Measurements from ENCODE around the gene C6orf141.
A peak's percentile ranks its signal among the peaks of the same experiment; 100 is the strongest.

Gene C6orf141

DNA sequence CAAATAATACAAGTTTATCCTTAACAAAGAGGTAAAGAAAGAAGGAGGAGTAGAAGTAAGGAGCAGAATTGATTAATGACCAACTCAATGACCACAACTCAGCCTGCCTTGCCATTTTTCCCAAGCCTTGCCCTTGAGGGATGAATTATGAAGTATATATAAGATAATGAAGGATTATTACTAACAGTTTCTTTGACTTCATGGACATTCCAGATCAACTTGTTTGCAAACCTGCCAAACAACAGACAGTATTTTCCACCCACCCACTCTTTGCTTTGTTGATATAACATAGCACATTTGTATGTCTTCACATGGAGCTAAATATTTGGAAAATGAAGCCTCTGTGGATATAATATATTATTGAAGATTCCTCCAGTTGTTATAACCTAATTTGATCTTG, 9.9 kb upstream of the C6orf141 start:
- no peak for FAIRE-seq

DNA sequence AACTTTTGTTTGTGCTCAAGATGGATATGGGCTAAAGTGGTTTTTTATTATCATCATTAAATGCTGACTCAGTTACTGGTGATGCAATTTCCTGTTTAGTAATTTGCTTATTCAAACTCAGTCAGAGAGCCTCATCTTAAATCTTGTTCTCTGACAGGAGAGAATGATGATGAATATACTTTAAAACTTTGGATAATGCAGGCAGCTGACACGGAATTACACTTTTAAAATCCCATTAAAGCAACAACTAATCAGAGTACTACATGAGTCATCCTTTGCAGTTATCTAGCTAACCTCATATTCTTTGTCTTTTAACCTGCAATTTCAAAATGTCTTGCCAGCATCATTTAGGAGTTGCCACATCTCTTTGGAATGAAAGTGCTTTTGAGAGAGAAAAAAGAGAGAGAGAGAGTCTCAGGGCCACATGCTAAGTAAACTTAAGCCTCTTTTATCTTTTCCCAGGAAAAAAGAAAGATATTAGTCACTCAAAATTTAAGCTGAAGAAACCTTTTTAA, 9.2 kb upstream of the C6orf141 start:
- peak; percentile 62 for FAIRE-seq

DNA sequence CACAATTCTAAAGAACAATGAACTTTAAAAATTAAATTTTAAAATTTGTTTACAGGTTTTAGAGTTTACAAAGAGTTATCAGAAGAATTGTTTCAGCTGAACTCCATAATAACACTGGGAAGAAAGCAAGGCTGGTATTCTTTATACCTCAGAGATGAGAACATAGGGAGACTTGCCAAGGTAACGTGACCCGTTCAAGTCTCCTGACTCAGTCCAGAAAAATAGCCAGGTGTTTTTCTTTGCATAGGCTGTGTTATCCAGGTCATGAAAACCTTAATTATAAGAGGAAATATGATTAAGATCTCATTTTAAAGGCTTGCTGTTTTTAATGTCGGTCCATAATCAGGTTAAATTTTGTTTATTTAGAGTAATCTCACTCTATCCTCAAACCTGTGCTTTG, 8.5 kb upstream of the C6orf141 start:
- no peak for FAIRE-seq

DNA sequence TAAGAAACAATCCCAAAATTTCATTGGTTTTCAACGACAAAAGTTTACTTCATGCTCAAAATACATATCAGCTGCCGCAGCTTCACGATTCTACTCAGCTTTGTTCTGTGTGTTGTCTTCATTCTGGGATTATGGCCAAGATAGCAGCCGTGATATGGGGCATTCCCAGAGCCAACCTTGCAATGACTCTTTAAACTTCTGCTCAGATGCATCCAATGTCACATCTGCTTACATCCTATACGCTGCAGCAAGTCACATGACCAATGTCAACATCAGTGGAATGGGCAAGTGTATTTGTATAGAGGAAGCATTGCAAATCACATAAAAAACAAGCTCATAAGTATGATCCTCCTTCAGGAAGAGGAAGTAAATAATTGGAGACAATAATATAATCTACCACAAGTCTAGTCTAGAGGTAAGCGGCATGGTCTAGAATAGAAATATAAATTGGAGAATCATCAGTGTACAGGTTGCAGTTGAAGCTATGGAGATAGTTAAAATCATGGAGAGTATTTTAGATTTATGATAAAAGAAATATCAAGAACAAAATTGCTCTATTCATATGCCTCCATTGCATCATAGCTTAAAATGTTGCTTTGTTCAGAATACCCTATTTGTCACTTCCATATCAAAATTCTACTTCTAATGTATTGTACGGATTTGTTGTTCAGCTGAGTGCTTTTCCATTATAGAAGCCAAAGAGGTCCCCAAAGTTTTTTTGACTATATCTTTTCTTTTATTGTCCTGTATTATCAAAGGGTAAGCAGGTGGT, 7.2 kb upstream of the C6orf141 start:
- FAIRE-seq = no peak

DNA sequence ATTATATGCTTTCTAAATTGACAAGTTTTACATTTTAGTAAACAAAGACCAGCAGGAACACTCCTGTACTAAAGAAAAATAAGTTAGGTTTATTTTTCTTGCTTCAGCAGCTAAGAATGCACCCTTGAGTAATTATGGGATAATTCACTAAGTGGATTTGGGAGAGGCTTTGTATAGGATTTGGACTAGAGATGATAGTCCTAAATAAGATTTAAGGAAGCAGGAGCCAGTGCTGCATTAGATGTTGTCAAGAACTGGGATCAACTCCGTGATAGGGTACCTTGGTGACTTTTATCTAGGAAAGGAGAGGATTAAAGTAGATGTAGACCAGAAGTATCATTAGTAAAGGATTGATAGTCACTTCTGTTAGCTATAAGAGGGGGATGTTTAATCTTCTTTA, 4.1 kb upstream of the C6orf141 start:
- FAIRE-seq = no peak

DNA sequence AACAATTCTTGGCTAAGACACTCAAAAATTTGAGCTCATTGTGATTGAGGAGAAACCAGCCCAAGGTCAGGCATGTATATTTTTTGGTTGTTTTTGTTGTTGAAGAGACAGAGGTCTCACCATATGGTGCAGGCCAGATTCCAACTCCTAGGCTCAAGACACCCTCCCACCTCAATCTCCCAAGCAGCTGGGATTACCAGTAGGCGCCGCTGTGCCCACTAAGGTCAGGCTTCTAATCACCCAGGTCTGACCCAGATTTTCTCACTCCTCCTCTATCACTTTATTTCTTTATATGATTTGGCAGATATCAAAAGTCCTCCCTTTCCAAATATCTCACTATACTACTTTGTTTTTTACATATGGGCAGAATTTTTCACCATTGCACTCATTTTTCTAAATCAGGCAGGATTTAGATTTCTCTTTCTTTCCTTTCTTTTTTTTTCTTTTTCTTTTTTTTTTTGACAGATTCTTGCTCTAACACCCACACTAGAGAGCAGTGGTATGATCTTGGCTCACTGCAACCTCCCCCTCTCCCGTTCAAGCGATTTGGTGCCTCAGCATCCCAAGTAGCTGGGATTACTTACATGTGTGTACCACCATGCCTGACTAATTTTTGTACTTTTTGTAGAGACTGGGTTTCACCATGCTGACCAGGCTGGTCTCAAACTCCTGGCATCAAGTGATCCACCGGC, 1.7 kb upstream of the C6orf141 start:
- FAIRE-seq = no peak

DNA sequence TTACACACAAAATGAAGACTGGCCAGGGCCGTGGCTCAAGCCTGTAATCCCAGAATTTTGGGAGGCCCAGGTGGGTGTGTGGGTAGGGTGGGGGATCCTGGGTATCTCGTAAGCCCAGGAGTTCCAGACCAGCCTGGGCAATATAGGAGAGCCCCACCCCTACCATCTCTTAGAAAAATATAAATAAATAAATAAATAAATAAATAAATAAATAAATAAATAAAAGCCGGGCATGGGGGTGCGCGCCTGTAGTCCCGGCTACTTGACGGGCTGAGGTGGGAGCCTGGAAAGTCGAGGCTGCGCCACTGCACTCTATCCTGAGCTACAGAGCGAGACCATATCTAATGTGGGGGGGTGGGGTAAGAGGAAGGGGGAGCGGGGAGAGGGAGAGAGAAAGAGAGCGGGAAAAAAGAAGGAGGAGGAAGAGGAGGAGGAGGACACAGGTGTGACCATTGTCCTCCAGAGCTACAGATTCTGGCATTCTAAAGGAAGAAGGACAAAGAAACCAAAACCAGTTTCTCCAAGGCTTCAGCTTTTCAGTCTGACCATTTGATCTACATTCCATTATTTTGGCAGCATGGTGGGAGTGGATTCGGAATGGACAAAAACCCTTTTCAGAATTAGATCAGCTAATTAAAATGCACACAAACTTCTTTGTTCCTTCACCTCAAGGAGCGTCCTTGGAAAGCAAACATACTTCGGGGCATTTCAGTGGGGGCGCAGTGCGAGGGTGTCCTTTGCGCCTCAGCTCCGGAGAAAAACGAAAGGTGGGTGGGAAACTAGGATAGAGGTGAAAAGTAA, 577 bp upstream of the C6orf141 start:
- FAIRE-seq = no peak

DNA sequence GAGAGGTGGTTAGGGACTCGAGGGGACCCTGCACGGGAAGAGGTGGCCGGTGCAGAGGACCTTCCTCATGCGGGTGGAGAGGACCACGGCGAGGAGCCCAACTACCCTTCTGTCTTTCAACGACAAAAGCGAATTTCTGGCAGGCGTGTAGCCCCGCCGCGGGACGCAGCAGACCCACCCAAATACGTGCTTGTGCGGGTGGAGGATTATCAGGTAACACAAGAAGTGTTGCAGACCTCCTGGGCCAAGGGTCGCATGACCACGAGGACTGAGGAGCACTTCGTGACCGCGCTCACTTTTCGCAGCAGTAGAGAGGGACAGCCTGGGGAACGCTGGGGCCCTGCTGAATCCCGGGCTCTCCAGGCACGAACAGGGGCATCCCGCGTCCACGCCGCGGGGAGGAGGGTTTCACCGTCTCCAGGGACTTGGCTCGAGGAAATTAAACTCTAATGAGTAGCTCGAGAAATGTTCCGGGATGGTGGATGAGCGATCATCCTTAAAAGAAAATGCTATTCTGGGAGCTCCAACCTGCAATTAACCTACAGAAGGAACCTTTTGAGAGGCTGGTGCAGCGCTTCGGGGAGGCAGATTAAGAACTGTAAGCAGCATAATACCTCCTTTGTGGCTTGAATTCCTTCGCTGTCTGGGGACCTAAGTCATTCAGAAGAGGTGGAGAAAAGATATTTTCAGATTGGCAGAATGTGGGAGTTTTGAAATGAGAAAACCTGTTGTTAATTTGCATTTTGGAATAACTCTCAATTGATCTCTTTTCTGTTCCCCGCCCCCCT, 804 bp downstream of the C6orf141 start:
- no peak for FAIRE-seq

DNA sequence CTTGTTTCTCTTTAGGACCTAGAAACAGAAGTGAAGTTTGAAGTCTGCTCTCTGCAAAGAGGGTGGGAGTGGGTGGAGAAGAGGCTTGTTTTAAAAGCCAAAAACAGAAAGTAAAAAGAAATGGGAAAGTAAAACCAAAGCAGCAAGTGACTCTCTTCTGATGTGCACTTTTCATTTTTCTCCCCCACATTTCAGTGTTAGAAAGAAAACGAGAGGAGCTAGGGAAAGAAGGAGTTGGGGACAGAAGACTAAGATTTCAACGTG, 1.3 kb downstream of the C6orf141 start:
- FAIRE-seq = no peak

DNA sequence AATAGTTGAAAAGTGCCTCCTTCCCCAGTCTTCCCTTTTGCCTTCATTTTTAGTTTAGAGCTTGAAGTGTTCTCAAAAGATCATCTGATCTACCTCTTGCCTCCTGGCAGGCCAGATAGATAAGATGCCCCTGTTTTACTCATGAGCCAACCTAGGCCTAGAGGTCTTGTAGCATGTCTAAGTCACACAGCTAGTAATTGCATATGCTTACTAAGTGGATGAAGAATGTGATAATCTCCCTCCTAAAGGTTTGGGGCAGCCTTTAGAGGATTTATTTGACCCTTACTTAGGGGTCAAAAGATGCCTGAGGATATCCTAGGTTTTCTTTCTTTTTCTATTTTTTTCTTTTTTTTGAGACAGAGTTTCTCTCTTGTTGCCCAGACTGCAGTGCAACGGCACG, 2.1 kb downstream of the C6orf141 start:
- no peak for FAIRE-seq

DNA sequence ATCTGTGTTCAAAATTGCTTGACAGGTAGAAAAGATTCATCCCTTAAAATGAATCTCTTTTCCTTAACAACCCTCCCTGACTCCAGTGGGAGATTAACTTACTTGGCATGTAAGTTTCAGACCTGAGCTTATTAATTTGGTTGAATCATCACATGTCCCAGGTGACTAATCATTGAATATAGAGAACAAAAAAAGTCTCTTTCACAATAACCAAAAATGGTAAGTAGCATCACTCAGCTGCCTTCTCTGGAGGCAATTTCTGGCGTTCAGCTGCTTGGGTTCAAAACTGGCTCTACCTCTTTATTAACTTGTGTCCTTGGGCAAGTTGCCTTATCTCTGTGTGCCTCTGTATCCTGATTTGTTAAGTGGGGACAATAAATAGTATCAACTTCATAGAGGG, 2.9 kb downstream of the C6orf141 start:
- no peak for FAIRE-seq

DNA sequence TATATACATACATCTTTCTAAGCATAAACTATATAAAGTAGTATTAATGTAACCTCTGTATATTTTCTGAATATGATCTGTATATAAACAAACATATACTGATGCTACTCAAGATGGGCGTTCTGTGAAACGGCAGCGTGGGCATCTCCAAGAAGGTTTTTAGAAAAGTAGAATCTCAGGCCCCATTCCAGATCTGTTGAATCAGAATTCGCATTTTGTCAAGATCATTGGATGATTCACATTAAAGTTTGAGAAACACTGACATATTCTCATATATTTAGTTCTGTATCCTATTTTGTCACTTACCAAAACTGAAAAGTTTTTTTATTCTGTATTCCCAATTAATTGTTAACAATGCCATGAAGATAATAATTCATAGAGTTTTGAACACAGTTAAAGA, 5.5 kb downstream of the C6orf141 start:
- FAIRE-seq = peak; percentile 49

DNA sequence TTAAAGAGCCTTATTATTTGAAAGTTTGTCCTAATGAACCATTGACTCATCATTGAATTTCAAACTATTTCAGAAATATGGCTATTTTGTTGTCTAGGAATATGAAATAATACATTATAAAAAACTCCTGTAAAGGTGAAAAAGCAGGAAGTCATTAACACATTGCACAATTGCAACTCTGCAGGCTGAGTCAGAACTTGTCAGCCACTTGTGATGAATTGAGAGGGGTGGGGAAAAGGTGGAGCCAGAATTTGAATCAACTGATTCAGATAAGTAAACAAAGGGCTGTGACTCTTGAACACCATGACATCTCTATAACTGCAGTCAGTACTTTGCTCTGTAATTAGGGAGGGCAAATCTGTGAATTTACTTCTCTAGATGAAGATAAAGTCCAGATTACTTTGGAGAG, 6.0 kb downstream of the C6orf141 start:
- peak; percentile 82 for FAIRE-seq

DNA sequence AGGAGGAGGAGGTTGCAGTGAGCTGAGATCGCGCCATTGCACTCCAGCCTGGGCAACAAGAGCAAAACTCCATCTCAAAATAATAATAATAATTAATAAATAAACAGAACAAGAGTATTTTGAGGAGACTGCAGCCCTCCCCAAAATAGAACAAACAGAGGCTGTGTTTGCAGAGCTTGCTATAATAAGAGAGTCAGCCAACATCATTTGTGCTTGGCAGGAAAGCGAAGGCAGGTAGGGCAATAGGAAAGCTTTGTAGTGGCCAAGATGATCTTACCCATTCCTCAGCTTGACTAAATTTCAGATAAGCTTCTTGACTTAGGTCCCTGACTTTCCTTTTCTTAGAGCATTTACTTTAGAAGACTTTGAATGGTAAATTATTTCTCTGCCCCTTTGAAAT, 6.7 kb downstream of the C6orf141 start:
- no peak for FAIRE-seq

DNA sequence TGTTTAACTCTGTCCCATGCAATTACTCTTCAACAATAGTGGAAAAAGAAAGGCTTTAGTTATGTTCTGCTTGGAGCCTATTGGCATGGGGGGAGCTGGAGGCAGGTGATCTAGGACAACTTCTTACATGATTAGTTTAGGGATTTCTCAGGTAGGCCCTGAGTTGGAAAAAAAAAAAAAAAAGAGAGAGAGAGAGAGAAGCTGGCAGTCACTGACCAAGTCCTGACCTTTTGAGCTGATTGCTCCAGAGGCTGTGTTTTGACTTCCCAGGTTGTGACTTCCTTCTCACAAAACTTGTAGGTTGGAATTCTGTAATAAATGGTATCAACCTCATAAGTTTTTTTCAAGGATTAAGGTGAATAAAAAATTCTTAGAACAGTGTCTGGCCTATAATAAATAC, 7.8 kb downstream of the C6orf141 start:
- FAIRE-seq = no peak

DNA sequence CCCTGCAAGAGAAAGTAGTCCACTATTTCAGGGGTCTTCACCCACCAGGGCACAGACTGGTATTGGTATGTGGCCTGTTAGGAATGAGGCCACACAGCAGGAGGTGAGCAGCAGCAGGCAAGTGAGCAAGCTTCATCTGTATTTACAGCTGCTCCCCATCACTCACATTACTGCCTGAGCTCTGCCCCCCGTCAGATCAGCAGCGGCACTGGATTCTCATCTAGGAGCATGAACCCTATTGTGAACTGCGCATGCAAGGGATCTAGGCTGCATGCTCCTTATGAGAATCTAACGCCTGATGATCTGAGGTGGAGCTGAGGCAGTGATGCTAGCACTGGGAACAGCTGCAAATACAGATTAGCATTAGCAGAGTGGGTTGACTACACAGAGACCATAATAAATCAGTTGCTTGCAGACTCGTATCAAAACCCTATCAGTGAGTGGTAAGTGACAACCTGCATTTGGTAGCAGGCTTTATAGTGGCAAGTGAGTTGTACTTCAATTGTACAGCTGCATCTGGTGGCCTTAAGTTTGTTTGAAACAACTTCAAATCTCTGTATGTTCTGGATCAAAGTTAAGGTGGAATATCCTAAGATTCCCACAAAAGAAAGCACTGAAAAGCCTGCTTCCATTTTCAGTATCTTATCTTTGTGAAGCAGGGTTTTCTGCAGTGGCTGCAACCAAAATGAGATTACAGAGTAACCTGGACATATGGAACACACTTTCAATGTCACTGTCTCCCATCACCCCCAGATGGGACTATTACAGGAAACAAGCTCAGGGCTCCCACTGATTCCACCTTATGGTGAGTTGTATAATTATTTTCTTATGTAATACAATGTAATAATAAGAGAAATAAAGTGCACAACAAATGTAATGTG, 12.8 kb downstream of the C6orf141 start:
- FAIRE-seq = no peak

DNA sequence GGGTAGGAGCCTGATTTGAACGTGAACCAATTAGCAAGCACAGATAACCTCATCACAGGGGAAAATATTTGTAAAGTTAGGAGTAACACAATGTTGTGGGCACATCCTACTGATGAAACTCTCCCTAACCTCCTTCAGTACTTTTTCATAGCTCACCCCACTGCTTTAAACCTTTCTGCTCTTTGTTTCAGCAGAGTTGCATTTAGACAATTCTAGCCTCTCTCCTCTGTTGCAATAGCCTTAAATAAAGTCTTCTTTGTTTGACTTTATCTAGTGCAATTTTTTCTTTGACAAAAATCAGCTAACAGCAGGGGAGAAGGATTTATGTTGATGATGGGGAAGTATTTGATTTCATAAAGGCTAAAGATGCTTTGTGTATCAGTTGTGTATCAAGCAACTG, 14.1 kb downstream of the C6orf141 start:
- FAIRE-seq = no peak

DNA sequence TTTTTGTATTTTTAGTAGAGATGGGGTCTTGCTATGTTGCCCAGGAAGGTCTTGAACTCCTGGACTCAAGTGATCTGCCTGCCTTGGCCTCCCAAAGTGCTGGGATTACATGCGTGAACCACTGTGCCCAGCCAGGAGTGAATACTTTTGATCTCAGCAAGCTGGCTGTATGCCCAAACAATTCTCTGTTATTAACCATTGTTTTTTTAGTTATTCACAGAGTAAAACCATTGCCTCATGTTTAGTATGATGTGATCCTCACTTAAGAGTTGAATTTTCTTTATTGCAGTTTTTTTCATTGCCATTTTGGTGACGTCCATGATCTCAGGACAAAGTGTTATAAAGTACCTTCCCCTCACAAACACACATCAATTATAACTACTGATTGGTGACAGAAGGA, 14.8 kb downstream of the C6orf141 start:
- FAIRE-seq = no peak

DNA sequence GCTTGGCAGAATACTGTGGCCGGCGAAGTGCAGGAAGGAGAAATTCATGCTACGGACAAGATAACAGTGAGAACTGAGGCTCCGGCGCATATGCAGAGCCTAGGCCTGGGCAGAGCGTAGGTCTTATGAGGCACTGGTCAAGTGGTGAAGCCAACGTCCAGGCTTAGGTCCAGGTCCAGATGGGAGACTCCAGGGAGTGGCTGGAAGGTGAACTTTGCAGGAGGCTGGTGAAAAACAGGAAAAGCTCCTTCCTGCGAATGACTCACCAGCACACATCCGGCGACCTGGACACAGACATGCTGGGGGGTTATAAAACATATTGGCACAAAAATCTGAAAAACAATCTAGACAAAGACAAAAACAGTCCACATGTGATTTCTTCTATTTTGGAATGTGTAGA, 15.4 kb downstream of the C6orf141 start:
- FAIRE-seq = no peak

DNA sequence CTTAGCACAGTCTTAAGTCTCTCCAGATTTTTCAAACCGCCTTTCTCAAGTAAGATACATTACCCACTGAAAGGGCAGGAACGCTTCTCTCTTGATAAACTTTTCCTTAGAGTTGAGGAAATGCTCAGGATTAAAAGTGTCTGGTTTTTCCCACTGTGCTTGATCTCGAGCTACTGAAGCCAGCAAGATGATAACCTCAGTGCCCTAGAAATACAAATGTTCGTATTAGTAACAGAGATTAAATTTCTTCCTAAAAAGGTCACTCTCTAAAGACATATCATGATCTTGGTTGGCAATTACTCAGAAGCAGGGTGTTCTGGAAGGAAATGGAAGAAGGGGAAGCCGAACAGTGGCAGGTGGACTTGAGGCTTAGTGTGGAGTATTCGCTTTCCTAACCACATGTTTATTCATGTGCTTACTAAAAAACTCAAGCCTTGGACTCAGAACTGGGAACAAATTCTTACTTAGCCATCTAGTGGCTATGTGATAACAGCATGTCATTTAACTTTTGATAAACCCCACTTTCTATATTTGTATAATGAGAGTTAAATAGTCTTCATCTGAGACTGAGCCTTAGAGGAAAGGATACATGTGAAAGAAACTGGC, 20.1 kb downstream of the C6orf141 start:
- FAIRE-seq = no peak

DNA sequence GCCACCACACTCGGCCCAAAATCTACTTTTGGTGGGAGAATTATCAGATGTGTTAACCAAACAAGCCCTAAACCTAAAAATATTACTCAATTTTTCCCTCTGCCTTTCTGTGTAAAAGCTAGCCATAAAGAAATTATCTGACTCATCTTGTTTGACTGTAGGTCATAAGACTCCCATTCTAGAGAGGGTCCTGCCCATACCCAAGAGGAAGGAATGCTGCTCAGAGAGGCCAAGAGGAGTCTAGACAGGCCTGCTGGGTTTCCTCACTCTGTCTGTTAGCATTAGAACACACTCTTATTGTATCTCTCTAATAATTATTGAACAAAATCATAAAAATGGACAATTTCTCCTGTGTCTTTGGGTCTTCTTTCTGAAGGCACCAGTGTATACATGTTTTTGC, 26.1 kb downstream of the C6orf141 start:
- FAIRE-seq = no peak

DNA sequence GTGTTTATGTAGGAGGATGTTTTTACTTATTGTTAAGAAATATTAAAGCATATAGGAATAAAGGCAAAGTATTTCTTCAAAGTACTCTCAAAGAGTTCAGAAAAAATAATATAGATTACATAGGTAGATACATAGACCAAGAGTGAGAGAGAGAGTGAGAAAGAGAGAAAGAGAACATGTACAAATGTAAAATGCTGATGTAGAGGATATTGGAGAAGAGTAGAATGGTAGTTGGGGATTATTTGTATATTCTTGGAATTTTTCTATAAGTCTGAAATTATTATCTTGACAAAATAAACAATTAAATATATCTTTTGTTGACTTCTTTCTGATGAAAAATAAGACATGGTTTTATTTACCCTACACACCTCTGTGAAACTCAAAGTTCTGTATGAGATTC, 29.2 kb downstream of the C6orf141 start:
- FAIRE-seq = no peak

Measured in islet of Langerhans (tissue), 1 donor.